Panc1 (cell line): Measurements from ENCODE around the gene SMAD7. TPM values are rescaled to one million over a fixed set of nuclear protein-coding genes. Genes with fewer than 3 reads are reported as not detected.
A peak's percentile ranks its signal among the peaks of the same experiment; 100 is the strongest.

ENCODE experiments used
- ATAC-seq: fragments of 200-7000 bp; cut with Tn5 transposase; 2 replicates; pipeline ENCODE4 v1.9.1; 2020; ENCODE audit warnings: mild to moderate bottlenecking, moderate library complexity
- BruUV-seq: library from RNA; stranded (reverse); fragments of 400-500 nt; replicated peaks from 2 replicates; lab custom pipeline; 2021; lab: Mats Ljungman, UMichigan
- CTCF ChIA-PET: fragments of 300-600 bp; sonication (Branson Sonifier 250); formaldehyde crosslinking; loops from one replicate; lab custom pipeline; 2022; ENCODE audit warnings: antibody characterized with exemption; lab: Charles Lee
- POLR2A ChIA-PET: fragments of 300-600 bp; sonication (Branson Sonifier 250); formaldehyde crosslinking; loops from one replicate; lab custom pipeline; 2022; ENCODE audit warnings: antibody characterized with exemption; lab: Charles Lee
- DNase-seq: peaks from one replicate; pipeline ENCODE4 v3.0.0-alpha.2; 2010; ENCODE audit warnings: low read depth, low spot score
- H3K27ac ChIP-seq: 2 replicates; pipeline ENCODE4 v1.5.1; 2011; ENCODE audit warnings: mild to moderate bottlenecking, low read length, inconsistent platforms
- H3K27me3 ChIP-seq: fragments of 200-500 bp; sonication (Bioruptor generic); 2 replicates; pipeline ENCODE4 v1.6.0; 2014; ENCODE audit warnings: low read length, inconsistent platforms; ENCODE audit not compliant: control insufficient read depth, insufficient read depth
- H3K36me3 ChIP-seq: fragments of 200-500 bp; sonication (Bioruptor generic); 2 replicates; pipeline ENCODE4 v1.5.1; 2014; ENCODE audit warnings: inconsistent platforms, mild to moderate bottlenecking, low read length, moderate library complexity; ENCODE audit not compliant: control insufficient read depth, insufficient read depth
- H3K4me1 ChIP-seq: 2 replicates; pipeline ENCODE4 v1.5.1; 2011; ENCODE audit warnings: inconsistent platforms, mild to moderate bottlenecking, low read length, moderate library complexity; ENCODE audit not compliant: control insufficient read depth, insufficient read depth
- H3K4me3 ChIP-seq, 2 experiments: 2 replicates each; pipeline ENCODE4 v1.5.1; 2011 to 2012; ENCODE audit warnings: low read depth in 2 of 2, low read length in 2 of 2, mild to moderate bottlenecking in 2 of 2, inconsistent platforms in 1 of 2, moderate library complexity in 1 of 2
- H3K9me3 ChIP-seq: fragments of 200-500 bp; sonication (Bioruptor generic); 2 replicates; pipeline ENCODE4 v1.5.1; 2014; ENCODE audit warnings: low read depth, mild to moderate bottlenecking, inconsistent platforms, low read length, moderate library complexity; ENCODE audit not compliant: control insufficient read depth, insufficient read depth
- POLR2AphosphoS5 ChIP-seq: IDR thresholded peaks from 2 replicates; pipeline ENCODE4 v1.6.1; 2012; ENCODE audit warnings: mild to moderate bottlenecking, low read depth, low read length, moderate library complexity
- SIN3A ChIP-seq: IDR thresholded peaks from 2 replicates; pipeline ENCODE4 v1.6.1; 2012; ENCODE audit warnings: low read depth, mild to moderate bottlenecking, low read length, moderate library complexity, borderline replicate concordance; ENCODE audit not compliant: insufficient read depth
- TCF7L2 ChIP-seq: IDR thresholded peaks from 2 replicates; pipeline ENCODE4 v1.6.1; 2011; ENCODE audit warnings: mild to moderate bottlenecking, low read depth, low read length, inconsistent platforms
- in situ Hi-C: cut with HindIII; loops from 2 replicates; pipeline ENCODE4 v1.10.0; 2016; ENCODE audit warnings: low sequenced_read_pairs, low pct_unique_long_range_greater_than_20kb
- intact Hi-C: fragments of 100-400 bp; cut with micrococcal nuclease; formaldehyde crosslinking; loops from one replicate; pipeline ENCODE4 v1.10.0; 2022; ENCODE audit not compliant: unreplicated experiment
- total RNA-seq: library from RNA; stranded (reverse); gene quantifications from one replicate; pipeline ENCODE4 v1.2.1, GENCODE V29; 2021; ENCODE audit not compliant: unreplicated experiment
- TF ChIP-seq, protein P1 (sequence below): fragments of 450-650 bp; IDR thresholded peaks from 2 replicates; pipeline ENCODE4 v1.5.1; 2017; ENCODE audit warnings: mild to moderate bottlenecking
- TF ChIP-seq, protein P2 (sequence below), 2 experiments: IDR thresholded peaks; 2 replicates each; pipeline ENCODE4 v1.6.1; 2011 to 2012; ENCODE audit warnings: low read depth in 2 of 2, control low read depth in 1 of 2, low read length in 1 of 2, mild to moderate bottlenecking in 1 of 2, moderate library complexity in 1 of 2; ENCODE audit not compliant: insufficient read depth in 1 of 2

Gene SMAD7
- total RNA-seq, 1 experiment from 2014 or later, result 21.3 TPM

DNA sequence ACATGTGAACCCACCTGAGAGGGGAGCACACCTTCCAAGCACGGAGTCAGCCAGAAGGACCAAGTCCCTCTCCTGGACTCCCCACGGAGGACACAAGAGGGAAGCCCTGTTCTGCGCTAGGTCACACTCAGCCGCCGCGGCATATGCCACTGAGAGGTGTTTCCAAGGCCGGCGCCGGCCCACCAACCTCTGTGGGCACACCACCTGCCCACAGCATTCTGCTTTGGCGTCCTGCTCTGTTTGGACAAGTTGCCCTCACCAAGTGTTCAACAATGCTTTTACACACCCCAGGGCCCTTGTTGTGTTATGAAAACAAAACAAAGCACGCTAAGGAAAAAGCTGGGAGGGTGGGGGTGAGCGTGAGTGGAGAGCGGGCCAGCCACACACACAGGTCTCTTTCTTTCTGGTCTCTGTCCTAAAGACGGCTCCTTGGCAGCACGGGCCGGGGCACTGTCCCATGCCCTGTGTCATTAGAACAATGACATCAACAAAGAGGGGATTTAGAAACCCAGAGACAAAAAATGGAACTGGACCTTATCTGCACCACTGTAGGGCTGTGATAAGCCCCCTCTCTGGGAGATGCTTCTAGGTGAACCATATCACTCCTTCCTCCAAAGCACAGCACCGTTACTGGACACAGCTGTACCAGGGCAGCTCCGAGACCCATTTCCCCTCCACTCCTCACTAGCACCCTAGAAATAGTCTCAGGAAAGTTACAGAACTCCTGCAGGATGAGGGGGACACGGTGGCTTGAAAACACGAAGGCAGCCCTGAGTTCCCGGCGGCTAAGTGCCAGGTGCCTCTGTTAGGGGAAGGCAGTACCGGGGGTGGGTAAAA is 17.0 kb downstream of the SMAD7 start:
- no peaks in the 10 kb centered on the region for H3K9me3 ChIP-seq
- peak; percentile 4; the same call in 1 of the 2 replicates for ATAC-seq
- peaks cover 98% of the 10 kb centered on the region for H3K4me1 ChIP-seq
- H3K36me3 ChIP-seq, result no peaks in the 10 kb centered on the region
- peak overlapping the region in 1 of 2 experiments; percentile 32; a peak in 2 of 4 replicates for H3K4me3 ChIP-seq
- intact Hi-C loops, result no loop called here
- CTCF ChIA-PET, result interaction anchor here (0.7 kb wide), 1 partner anchor 19 kb away, joined by 3 read pairs; no protein-coding TSS in a partner anchor
- TF ChIP-seq, protein P1, sequence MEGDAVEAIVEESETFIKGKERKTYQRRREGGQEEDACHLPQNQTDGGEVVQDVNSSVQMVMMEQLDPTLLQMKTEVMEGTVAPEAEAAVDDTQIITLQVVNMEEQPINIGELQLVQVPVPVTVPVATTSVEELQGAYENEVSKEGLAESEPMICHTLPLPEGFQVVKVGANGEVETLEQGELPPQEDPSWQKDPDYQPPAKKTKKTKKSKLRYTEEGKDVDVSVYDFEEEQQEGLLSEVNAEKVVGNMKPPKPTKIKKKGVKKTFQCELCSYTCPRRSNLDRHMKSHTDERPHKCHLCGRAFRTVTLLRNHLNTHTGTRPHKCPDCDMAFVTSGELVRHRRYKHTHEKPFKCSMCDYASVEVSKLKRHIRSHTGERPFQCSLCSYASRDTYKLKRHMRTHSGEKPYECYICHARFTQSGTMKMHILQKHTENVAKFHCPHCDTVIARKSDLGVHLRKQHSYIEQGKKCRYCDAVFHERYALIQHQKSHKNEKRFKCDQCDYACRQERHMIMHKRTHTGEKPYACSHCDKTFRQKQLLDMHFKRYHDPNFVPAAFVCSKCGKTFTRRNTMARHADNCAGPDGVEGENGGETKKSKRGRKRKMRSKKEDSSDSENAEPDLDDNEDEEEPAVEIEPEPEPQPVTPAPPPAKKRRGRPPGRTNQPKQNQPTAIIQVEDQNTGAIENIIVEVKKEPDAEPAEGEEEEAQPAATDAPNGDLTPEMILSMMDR, result no peak
- TF ChIP-seq TCF7L2 (no peak), POLR2AphosphoS5 (no peak), SIN3A (no peak)
- TF ChIP-seq, protein P2, sequence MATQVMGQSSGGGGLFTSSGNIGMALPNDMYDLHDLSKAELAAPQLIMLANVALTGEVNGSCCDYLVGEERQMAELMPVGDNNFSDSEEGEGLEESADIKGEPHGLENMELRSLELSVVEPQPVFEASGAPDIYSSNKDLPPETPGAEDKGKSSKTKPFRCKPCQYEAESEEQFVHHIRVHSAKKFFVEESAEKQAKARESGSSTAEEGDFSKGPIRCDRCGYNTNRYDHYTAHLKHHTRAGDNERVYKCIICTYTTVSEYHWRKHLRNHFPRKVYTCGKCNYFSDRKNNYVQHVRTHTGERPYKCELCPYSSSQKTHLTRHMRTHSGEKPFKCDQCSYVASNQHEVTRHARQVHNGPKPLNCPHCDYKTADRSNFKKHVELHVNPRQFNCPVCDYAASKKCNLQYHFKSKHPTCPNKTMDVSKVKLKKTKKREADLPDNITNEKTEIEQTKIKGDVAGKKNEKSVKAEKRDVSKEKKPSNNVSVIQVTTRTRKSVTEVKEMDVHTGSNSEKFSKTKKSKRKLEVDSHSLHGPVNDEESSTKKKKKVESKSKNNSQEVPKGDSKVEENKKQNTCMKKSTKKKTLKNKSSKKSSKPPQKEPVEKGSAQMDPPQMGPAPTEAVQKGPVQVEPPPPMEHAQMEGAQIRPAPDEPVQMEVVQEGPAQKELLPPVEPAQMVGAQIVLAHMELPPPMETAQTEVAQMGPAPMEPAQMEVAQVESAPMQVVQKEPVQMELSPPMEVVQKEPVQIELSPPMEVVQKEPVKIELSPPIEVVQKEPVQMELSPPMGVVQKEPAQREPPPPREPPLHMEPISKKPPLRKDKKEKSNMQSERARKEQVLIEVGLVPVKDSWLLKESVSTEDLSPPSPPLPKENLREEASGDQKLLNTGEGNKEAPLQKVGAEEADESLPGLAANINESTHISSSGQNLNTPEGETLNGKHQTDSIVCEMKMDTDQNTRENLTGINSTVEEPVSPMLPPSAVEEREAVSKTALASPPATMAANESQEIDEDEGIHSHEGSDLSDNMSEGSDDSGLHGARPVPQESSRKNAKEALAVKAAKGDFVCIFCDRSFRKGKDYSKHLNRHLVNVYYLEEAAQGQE (IDR thresholded peaks at IDR 0.05; ENCODE audit: insufficient read depth in 1 of 2, low read depth in 2 of 2, low read length in 1 of 2), result no peak
- DNase-seq, result no peak
- no TSS peak for BruUV-seq
- in situ Hi-C loops, result no loop called here
- POLR2A ChIA-PET, result interaction anchor here (0.6 kb wide), 1 partner anchor 19 kb away, joined by 5 read pairs; no protein-coding TSS in a partner anchor
- peak overlapping the region; percentile 99 for H3K27ac ChIP-seq
- H3K27me3 ChIP-seq, result no peaks in the 10 kb centered on the region

DNA sequence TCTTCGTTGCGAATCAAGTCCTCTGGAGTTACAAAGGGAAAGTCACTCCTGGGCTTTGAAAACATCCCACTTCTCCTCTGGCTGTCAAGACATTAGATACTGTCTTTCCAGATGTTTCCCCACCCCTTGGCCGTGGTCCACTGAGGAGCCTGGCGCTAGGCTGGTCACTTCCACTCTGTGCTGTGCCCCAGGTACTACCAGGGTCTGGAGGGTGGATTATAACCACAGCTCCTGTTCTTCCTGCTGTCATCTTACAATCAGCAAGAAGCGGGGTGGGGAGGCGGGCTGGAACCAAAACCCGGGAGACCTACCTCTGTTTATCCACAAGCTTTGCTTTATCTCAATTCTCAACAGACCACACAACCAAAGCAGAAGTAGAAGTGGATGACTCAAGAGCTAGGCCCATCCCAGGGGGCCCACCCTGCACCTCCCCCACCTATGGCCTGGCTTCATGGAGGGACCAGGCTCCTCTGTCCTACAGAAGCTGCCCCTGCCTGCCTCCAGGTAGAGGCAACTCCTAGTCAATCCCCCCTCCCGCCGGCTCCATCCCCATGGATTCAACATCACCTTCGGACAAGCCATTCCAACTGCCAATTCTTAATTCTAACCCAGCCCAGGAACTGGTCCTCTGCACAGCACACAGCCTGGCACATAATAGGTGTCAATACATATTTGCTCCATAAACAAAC is 17.8 kb downstream of the SMAD7 start:
- in situ Hi-C loops, result no loop called here
- Histone ChIP-seq H3K9me3 (no peaks in the 10 kb centered on the region), H3K4me1 (peaks cover 98% of the 10 kb centered on the region), H3K27ac (peak overlapping the region; percentile 99), H3K4me3 (peak overlapping the region in 1 of 2 experiments; percentile 32; a peak in 2 of 4 replicates), H3K36me3 (no peaks in the 10 kb centered on the region), H3K27me3 (no peaks in the 10 kb centered on the region)
- BruUV-seq, result no TSS peak
- ChIA-PET POLR2A (no interaction called here), CTCF (no interaction called here)
- intact Hi-C loops, result no loop called here
- ATAC-seq, result no peak
- TF ChIP-seq SIN3A (no peak), TCF7L2 (no peak), POLR2AphosphoS5 (no peak)
- TF ChIP-seq, protein P2 (IDR thresholded peaks at IDR 0.05; ENCODE audit: insufficient read depth in 1 of 2, low read depth in 2 of 2, low read length in 1 of 2), result no peak
- TF ChIP-seq, protein P1, result no peak
- no peak for DNase-seq
